Measurements from ENCODE around the gene LRRC38. TPM values are rescaled to one million over a fixed set of nuclear protein-coding genes. Genes with fewer than 3 reads are reported as not detected.

Gene LRRC38
- polyA plus RNA-seq, 3 donors, result 0.04 to 0.22 TPM; not detected in 1

DNA sequence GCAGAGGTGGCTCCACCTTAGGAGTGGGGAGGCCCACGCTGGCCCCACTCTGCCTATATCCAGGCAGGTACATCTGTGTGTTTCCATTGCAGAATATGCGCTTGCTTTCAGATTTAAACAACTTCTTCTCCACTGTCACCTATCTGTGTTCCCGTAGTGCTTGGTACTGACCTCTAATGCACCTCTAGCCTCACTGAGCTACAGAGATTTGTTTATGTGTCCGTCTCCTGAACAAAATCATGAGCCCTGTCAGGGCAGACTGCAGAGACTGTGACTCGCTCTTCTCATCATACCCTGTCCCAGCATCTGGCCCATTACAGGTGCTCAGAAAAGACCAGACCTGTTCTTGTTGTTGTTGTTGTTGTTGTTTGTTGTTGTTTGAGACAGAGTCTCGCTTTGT is 14.5 kb upstream of the LRRC38 start:
- WGBS, 3 donors, result 65 to 81% (median 72%) methylated on average over 6 of the region's 6 CpGs
- H3K27ac ChIP-seq (ENCODE audit: low read depth, low read length), result no peak overlapping the region

DNA sequence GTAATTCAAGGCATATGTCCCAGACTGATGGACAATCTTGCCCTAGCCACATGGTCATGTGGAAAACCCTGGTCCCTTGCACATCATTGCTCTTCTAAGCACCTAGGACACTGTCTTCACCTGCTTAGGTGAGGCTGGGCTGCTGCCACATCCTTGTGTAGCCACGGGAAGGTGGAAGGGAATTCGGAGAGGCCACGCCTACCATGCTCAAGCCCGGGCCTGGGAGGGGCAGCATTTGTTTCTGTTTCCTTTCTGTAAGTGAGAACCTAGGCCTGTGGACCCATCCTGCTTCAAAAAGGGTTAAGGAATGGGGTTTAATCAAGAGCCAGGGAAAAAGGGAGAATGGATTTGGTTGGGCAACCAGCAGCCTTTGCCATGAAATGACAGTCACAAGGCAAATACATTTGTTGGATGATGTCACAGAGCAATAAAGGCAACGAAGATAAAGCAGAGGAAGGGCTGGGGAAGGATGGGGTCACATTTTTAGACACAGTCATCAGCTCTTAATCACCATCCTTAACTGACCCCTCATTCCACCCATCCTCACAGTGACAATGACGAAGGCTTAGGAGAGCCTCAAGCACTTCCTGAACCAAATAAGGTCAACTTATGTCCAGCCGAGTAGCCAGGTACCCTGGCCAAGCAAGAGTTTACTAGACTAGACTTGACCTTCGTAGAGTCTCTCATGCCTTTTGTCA is 10.1 kb upstream of the LRRC38 start:
- WGBS, 3 donors, result 31 to 59% (median 55%) methylated on average over 8 of the region's 8 CpGs
- H3K27ac ChIP-seq (ENCODE audit: low read depth, low read length), result no peak overlapping the region

DNA sequence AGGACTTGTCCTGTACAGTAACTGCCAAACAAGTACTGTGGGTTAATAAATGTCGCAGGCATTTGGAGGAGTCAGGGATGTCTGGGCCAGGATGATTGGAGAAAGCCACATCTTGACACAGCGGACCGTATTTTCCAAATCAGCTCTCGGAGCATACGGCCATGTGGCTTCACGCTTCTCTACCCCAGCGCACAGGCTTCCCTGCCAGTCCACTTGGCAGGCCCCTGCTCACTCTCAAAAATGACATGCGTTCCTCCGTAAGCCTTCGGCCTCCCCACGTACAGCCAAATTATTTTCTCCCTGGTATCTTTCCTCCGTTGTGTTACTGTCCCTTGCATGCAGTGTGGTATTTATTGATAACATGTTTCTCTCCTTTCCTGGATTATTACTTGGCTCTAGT is 7.2 kb upstream of the LRRC38 start:
- no peak overlapping the region for H3K27ac ChIP-seq (ENCODE audit: low read depth, low read length)
- WGBS, 3 donors, result 79 to 82% (median 80%) methylated on average over 12 of the region's 12 CpGs

DNA sequence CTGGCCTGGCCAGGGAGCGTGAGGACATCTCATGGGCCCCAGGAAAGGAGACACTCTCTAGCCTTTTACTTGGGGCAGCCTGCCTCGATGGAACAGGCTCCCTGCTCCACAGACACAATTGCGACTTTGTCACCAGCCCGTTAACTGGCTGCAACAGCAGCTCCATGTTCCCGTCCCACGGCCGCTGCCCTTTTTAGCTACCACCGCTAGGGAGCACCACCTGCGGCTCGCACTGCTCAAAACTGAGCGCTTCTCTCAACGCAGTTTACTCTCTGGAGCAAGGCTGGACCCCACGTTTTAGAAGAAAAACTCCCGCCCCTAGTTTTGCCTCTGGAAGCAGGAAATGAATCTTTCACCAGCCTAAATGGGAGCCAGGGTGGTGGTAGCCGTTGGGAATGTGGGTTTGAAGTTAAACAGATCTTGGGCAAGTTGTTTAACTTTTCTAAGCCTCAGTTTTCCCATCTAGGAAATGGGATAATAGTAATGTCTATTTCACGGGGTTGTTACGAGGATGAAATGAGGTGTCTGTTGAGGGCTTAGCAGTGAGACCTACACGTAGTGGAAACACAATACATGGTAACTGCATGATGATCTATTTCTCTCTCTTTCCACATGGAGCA is 3.5 kb upstream of the LRRC38 start:
- WGBS, 3 donors, result 18 to 26% (median 24%) methylated on average over 18 of the region's 18 CpGs
- no peak overlapping the region for H3K27ac ChIP-seq (ENCODE audit: low read depth, low read length)

DNA sequence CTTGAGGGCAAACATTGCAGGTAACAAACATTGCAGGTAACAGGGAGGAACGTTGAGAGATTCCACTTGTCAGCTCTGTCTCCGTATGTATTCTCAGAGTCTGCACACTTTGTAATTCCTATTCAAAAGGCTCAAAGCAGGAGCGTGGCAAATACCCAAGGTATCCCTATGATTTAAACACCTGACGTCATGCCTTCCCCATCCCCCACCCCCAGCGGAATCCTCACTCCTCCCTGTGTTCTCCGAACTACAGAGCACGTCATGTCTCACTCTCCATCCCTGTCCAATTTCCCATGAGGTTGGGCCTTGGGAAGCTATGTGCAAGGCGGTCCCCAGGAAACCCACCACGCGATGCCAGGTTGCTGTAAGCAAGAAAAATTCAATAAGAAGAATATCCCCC is 2.8 kb upstream of the LRRC38 start:
- H3K27ac ChIP-seq (ENCODE audit: low read depth, low read length), result no peak overlapping the region
- WGBS, 3 donors, result 40 to 68% (median 64%) methylated on average over 10 of the region's 10 CpGs

DNA sequence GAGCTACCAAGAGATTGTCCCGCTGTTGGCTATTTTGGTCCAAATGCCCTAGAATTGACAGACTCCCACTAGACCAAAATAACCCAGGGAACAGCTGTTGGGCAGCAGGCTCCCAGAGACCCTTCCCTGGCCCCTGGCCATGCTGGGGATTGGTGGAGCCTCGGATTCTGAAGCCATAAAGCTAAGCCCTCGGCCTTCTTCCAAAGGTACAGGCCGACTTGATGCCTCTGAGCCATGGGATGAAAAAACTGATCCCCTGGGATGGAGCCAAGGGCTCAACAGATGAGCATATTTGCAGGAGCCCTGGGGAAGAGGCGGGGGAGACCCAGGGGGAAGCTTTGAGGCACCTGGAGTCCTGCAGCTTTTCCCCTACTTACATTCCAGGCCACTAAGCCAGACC is 1.0 kb upstream of the LRRC38 start:
- 57 to 67% (median 64%) methylated on average over 5 of the region's 5 CpGs for WGBS, 3 donors
- no peak overlapping the region for H3K27ac ChIP-seq (ENCODE audit: low read depth, low read length)

DNA sequence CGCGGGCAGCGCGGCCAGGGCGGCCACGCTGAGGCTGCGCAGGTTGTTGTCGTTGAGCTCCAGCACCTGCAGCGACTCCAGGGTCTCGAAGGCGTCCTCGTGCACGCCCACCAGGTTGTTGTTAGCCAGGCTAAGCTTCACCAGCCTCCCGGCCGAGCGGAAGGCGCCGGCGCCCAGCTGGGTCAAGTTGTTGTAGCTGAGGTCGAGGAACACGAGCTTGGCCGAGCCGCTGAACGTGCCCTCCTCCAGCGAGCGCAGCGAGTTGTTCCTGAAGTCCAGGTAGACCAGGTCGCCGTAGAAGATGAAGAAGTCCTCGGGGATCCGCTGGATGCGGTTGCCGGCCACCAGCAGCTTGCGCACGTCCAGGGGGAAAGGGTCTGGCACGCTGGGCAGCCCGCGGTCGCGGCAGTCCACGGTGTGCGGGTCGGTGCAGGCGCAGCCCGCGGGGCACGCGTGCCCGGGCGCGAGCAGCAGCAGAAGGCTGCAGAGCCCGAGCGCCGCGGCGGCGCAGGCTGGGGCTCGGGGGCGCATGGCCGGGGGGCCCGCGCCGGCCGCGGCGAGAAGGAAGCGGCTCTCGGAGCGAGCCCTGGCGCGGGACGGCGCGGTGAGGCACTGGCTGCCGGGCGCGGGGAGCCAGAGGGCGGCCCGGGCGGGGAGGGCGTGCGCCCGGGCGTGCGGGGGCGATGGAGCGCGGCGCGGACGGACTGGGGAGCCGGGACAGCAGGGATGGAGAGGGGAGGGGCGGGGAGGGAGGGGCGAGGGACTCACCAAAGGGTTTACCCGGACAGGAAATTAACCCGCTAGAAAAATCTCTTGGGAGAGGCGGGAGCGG is 524 bp downstream of the LRRC38 start:
- WGBS, 3 donors, result 1 to 2% (median 2%) methylated on average over 79 to 98 of the region's 98 CpGs

DNA sequence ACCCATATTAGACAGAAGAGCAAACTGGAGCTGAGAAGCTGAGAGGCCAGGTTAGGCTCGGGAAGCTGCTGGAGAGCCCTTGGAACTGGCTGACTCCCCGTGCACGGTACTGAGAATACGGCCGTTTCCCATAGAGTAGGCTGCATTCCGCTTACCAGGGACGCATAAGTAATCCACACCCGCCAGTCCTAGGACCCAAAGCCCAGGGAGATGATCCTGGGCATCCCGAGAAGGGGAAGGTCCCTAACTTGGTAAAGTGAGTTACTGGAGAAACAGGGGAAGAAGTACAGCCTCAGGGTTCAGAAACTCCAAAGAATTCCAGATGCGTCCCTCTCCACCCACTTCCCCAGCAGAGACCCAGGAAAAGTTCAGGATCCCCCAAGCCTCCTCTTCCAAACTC is 1.3 kb downstream of the LRRC38 start:
- WGBS, 3 donors, result 10 to 13% (median 12%) methylated on average over 10 of the region's 10 CpGs
- H3K27ac ChIP-seq (ENCODE audit: low read depth, low read length), result no peak overlapping the region

More for the DNA sequence above, 524 bp downstream of the LRRC38 start:
- no peak overlapping the region for H3K27ac ChIP-seq (ENCODE audit: low read depth, low read length)

DNA sequence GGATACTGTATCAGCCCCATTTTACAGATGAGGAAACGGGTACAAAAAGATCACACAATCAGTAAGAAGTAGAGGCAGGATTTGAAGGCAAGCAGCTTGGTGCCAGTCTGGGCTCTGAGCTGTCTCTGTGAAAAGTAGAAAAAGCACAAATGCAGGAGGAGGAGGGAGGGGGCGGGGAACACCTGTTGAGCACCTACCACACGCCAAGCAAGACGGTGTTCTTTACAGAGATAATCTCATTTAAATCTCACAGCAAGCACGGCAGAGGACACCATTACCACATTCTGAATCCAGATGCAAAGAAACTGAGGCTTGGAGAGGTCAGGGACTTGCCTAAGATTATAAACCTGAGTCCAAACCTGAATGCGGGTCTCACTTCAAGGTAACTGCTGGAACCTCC is 3.3 kb downstream of the LRRC38 start:
- WGBS, 3 donors, result 44 to 69% (median 66%) methylated on average over 6 of the region's 6 CpGs
- no peak overlapping the region for H3K27ac ChIP-seq (ENCODE audit: low read depth, low read length)

DNA sequence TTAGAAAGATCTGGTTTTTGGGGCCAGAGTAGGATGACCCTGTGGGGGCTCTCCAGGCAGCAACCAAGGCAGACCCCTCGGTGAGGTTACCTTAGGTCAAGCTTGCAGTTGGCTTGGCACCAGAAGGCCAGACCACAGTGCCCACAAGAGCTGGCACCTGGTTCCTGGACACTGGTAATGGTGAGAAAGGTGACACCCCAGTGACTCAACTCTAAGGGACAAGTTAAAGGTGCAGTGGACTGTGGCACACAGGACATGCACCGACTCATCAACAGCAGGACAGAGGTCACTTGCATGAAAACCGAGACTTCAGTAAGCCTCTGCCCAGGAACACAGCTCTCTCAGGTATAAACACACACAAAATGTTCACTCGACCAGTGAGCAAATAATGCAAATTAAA is 6.7 kb downstream of the LRRC38 start:
- H3K27ac ChIP-seq (ENCODE audit: low read depth, low read length), result no peak overlapping the region
- 72 to 91% (median 87%) methylated on average over 4 of the region's 4 CpGs for WGBS, 3 donors

DNA sequence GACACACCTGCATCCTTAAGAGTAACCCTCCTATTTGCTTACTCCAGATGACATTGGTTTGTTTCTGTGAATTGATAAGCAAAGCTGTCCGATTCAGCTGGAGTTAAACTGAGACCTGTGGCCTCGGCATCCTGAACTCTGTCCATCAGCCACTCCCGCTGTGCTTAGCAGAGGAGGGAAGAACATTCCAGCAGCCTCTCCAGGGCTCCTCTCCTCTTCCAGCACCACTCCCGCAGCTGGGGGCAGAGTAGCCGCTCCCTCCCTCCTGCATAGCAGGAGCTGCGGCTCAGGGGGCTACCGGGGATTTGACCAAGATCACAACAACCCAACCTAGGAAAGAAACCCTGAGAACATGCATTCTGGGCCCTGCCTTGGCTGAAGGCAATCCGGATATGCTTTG is 8.8 kb downstream of the LRRC38 start:
- no peak overlapping the region for H3K27ac ChIP-seq (ENCODE audit: low read depth, low read length)
- WGBS, 3 donors, result 18 to 30% (median 29%) methylated on average over 8 of the region's 8 CpGs

DNA sequence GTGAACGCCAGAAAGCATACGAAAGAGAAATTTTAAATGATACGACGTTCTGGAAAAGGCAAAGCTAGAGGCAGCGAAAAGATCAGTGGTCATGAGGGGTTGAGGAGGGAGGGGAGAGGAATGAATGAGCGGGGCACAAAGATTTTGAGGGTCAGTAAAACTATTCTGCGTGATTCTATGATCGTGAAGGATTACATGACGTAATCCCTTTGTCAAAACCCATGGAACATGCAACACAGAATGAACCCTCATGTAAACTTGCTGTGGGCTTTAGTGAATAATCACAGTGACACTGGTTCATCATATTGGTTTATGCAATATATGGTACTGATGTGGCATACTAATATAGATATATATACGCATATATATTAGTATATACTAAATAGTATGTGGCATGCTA is 13.0 kb downstream of the LRRC38 start:
- no peak overlapping the region for H3K27ac ChIP-seq (ENCODE audit: low read depth, low read length)
- 88 to 95% (median 94%) methylated on average over 10 of the region's 10 CpGs for WGBS, 3 donors

DNA sequence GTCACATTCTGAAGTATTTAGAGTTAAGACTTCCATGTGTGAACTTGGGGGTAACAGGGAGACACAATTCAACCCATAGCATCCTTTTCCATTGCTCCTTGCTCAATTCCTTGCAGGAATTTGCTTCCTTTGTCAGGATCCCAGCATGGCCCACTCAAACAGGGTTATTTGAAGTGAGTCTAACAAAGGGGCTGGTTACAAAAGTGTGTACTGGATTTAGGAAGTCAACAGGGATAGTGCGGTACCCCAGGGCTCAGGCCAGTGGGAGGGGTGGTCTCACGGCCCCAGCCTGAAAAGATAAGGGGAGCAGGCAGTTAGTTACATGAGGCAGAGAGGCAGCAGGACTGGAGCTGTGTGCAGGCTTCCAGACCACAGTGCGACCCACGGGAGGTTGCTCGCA is 14.4 kb downstream of the LRRC38 start:
- WGBS, 3 donors, result 77 to 90% (median 88%) methylated on average over 5 of the region's 5 CpGs
- no peak overlapping the region for H3K27ac ChIP-seq (ENCODE audit: low read depth, low read length)

DNA sequence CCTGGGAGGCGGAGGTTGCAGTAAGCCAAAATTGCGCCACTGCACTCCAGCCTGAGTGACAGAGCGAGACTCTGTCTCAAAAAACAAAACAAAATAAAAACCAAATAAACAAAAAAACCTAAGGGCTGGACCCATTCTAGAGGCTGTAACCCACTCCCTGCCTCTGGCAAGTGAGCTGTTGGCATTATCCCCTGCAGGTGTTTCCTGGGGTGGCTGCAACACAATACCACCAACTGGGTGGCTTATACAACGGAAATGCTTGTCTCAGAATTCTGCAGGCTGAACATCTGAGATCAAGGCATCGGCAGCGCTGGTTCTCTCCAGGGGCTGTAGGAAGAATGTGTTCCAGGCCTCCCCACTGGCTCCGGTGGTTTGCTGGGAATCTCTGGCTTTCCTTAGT is 15.2 kb downstream of the LRRC38 start:
- no peak overlapping the region for H3K27ac ChIP-seq (ENCODE audit: low read depth, low read length)
- WGBS, 3 donors, result 37 to 64% (median 46%) methylated on average over 6 to 7 of the region's 7 CpGs

DNA sequence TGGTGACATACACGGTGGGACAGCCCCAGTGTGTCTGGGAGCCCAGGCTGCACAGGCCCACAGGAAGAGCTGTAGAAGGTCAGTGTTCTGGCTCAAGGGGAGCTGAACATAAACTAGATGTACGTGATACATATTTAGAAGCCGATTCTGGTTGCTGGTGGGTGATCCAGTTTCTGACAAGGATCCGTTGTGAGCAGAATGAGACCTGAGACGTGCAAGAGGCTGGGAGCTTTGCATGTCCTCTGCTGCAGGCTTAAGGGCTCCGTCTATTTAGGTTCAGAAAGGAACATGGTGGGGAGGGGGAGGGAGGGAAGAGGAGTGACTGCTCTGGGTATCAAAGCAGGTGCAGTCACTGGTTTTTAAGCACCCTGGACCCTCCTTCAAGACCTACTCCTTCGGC is 18.6 kb downstream of the LRRC38 start:
- no peak overlapping the region for H3K27ac ChIP-seq (ENCODE audit: low read depth, low read length)
- 50 to 77% (median 63%) methylated on average over 7 of the region's 7 CpGs for WGBS, 3 donors

DNA sequence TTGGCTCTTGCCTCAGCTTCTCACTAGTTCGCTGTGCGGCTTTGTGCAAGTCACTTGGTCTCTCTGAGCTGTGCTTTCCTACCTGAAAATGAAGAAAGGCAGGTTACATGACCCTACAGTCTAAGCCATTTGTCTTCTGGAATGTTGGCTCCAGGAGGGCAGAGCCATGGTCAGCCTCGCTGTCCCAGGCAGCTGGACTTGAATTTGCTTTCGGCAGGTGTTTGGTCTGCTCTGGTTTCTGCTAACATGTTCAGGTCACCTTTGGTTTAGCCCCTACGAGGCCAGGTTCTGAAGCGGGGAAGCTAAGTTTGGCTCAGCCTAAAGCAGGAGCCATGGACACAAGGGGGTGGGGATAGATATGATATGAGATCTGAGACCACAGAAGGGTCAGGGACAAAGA is 19.1 kb downstream of the LRRC38 start:
- no peak overlapping the region for H3K27ac ChIP-seq (ENCODE audit: low read depth, low read length)
- 62 to 87% (median 84%) methylated on average over 6 of the region's 6 CpGs for WGBS, 3 donors

DNA sequence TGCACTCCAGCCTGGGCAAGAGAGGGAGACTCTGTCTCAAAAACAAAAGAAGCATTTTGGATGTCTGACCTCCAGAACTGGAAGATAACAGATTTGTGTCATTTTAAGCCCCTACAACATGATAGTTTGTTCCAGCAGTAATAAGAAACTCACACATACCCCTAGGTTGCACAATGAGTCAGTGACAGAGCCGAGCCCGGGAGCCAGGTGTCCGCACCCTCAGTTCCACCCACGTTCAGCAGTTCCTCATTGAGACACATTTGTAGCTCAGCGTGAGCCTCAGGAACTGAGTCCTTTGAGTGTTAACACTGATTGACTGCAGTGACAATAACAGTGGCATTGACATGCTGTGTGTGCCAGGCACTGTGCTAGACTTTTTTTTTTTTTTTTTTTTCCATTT is 19.8 kb downstream of the LRRC38 start:
- H3K27ac ChIP-seq (ENCODE audit: low read depth, low read length), result no peak overlapping the region
- WGBS, 3 donors, result 50 to 62% (median 61%) methylated on average over 5 of the region's 5 CpGs

DNA sequence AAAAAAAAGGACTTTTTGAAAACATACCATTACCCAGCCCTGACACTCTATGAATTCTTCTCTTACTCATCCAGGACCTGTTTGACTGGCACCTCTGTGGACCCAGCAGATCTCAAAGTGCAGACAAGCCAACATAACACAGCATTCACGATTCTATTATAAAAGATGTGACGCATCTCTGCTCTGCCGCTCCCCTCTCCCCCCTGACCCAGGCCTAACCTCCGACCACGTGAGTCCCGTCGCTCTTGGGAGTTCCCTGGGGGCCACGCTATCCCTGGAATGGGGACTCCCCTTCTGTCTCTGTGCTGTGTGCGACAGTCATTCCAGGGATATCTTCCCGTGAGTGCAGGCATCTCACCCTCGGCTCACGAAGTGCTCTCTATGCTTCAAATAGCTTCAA is 21.1 kb downstream of the LRRC38 start:
- 53 to 67% (median 62%) methylated on average over 12 of the region's 12 CpGs for WGBS, 3 donors
- no peak overlapping the region for H3K27ac ChIP-seq (ENCODE audit: low read depth, low read length)

DNA sequence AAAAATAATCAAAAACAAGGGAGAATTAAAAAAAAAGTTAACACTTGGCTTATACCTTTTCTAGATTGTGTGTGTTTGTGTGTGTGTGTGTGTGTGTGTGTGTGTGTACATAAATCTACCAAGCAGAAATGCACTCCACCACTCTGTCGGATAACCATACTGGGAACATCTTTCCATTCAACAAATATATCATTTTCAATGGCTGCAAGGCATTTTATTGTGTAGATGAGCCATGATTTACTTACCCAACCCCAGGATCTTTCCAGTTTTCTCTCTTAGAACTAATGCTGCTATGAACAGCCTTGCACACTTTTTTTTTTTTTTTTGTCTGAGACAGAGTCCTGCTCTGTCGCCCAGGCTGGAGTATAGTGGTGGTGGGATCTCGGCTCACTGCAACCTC is 25.8 kb downstream of the LRRC38 start:
- no peak overlapping the region for H3K27ac ChIP-seq (ENCODE audit: low read depth, low read length)
- WGBS, 3 donors, result 77 to 82% (median 81%) methylated on average over 3 of the region's 3 CpGs

Measured in adipose tissue (tissue), 3 donors.